Smooth muscle cell (in vitro differentiated cells): Measurements from ENCODE around the gene FHIT. TPM values are rescaled to one million over a fixed set of nuclear protein-coding genes. Genes with fewer than 3 reads are reported as not detected.

Source experiments
- DNase-seq: peaks from one replicate; lab custom pipeline; 2025; ENCODE audit not compliant: unreplicated experiment; lab: John Stamatoyannopoulos, UW
- H2AFZ ChIP-seq: fragments of 200-600 bp; sonication (generic); 2 replicates; pipeline ENCODE4 v1.6.0; 2016; ENCODE audit warnings: antibody characterized with exemption, low read depth, mild to moderate bottlenecking
- H3F3A ChIP-seq: fragments of 200-600 bp; sonication (generic); 2 replicates; pipeline ENCODE4 v1.6.0; 2017; ENCODE audit warnings: antibody characterized with exemption, low read depth
- H3K27ac ChIP-seq: fragments of 200-600 bp; sonication (generic); 2 replicates; pipeline ENCODE4 v1.5.1; 2016; ENCODE audit warnings: low read depth, mild to moderate bottlenecking
- H3K27me3 ChIP-seq: fragments of 200-600 bp; sonication (generic); 2 replicates; pipeline ENCODE4 v1.6.1; 2016; ENCODE audit warnings: low read depth, mild to moderate bottlenecking
- H3K36me3 ChIP-seq: fragments of 200-600 bp; sonication (generic); 2 replicates; pipeline ENCODE4 v1.5.1; 2016; ENCODE audit warnings: low read depth
- H3K4me1 ChIP-seq: fragments of 200-600 bp; sonication (generic); 2 replicates; pipeline ENCODE4 v1.5.1; 2016; ENCODE audit warnings: low read depth
- H3K4me2 ChIP-seq: fragments of 200-600 bp; sonication (generic); 2 replicates; pipeline ENCODE4 v1.6.0; 2016; ENCODE audit warnings: mild to moderate bottlenecking
- H3K4me3 ChIP-seq: fragments of 200-600 bp; sonication (generic); 2 replicates; pipeline ENCODE4 v1.5.1; 2016; ENCODE audit warnings: mild to moderate bottlenecking
- H3K79me2 ChIP-seq: fragments of 200-600 bp; sonication (generic); 2 replicates; pipeline ENCODE4 v1.6.0; 2016; ENCODE audit warnings: low read depth, mild to moderate bottlenecking
- H3K9ac ChIP-seq: fragments of 200-600 bp; sonication (generic); 2 replicates; pipeline ENCODE4 v1.6.0; 2016; ENCODE audit warnings: low read depth
- H3K9me3 ChIP-seq: fragments of 200-600 bp; sonication (generic); replicated peaks from 2 replicates; pipeline ENCODE4 v1.5.1; 2016; ENCODE audit warnings: low read depth
- H4K20me1 ChIP-seq: fragments of 200-600 bp; sonication (generic); 2 replicates; pipeline ENCODE4 v1.6.0; 2016; ENCODE audit warnings: low read depth
- CTCF ChIP-seq: fragments of 200-600 bp; sonication (generic); IDR thresholded peaks from 2 replicates; pipeline ENCODE4 v1.5.1; 2017; ENCODE audit warnings: borderline replicate concordance, mild to moderate bottlenecking, antibody characterized with exemption; ENCODE audit not compliant: insufficient read depth, poor library complexity, severe bottlenecking
- WGBS: methylation state at CpG from one replicate; pipeline ENCODE4 v1.1.7; 2016; ENCODE audit warnings: low lambda C conversion rate; 5-methylcytosine and 5-hydroxymethylcytosine counted together
- polyA plus RNA-seq: library from polyadenylated mRNA; unstranded; fragments of >200 nt; fragmentation: Nextera tagmentation; extraction: Ambion mirVana; gene quantifications from 2 replicates; pipeline ENCODE4 v1.2.1, GENCODE V29; 2016
- total RNA-seq: library from RNA; depleted of rRNA; stranded (reverse); fragments of >200 nt; gene quantifications from 2 replicates; pipeline ENCODE4 v1.2.3, GENCODE V29; 2014

FHIT gene
- total and polyA plus RNA-seq, 2 experiments from 2014 or later = 5.9 to 6.7 TPM

- H3K79me2 ChIP-seq = no peaks in the 10 kb centered on the region
- H3K9ac ChIP-seq = no peak overlapping the region
- H3K27me3 ChIP-seq = no peaks in the 10 kb centered on the region
- no peaks in the 10 kb centered on the region for H3K36me3 ChIP-seq
- WGBS = 87% methylated on average over 4 of the region's 4 CpGs
- no peaks in the 10 kb centered on the region for H3K9me3 ChIP-seq
- no peaks in the 10 kb centered on the region for H3F3A ChIP-seq
- H2AFZ ChIP-seq = no peak overlapping the region
- no peak overlapping the region for H3K4me3 ChIP-seq
- H4K20me1 ChIP-seq = no peaks in the 10 kb centered on the region
- TF ChIP-seq CTCF = no peak
- H3K27ac ChIP-seq = no peak overlapping the region
- H3K4me2 ChIP-seq = no peak overlapping the region
- no peak for DNase-seq
- H3K4me1 ChIP-seq = no peaks in the 10 kb centered on the region
Measured at GRCh38 chr3:60056404-60056803, 1194.8 kb downstream of the FHIT start.

GRCh38 chr3:60055765-60056164 lies 1195.5 kb downstream of the FHIT start:
- Histone ChIP-seq H3K27me3 (no peaks in the 10 kb centered on the region), H3K36me3 (no peaks in the 10 kb centered on the region), H3K9ac (no peak overlapping the region), H3K4me1 (no peaks in the 10 kb centered on the region), H3K79me2 (no peaks in the 10 kb centered on the region), H3K27ac (no peak overlapping the region), H3F3A (no peaks in the 10 kb centered on the region), H3K4me3 (no peak overlapping the region), H2AFZ (no peak overlapping the region), H3K9me3 (no peaks in the 10 kb centered on the region), H4K20me1 (no peaks in the 10 kb centered on the region), H3K4me2 (no peak overlapping the region)
- TF ChIP-seq CTCF = no peak
- no peak for DNase-seq
- 54% methylated on average over 6 of the region's 6 CpGs for whole genome bisulfite sequencing

- Histone ChIP-seq H3K9ac (no peak overlapping the region), H3K9me3 (no peaks in the 10 kb centered on the region), H3K79me2 (no peaks in the 10 kb centered on the region), H3K4me1 (no peaks in the 10 kb centered on the region), H3K27ac (no peak overlapping the region), H3K4me3 (no peak overlapping the region), H3K36me3 (no peaks in the 10 kb centered on the region), H3K4me2 (peak overlapping the region; percentile 0), H3F3A (no peaks in the 10 kb centered on the region), H2AFZ (no peak overlapping the region), H3K27me3 (no peaks in the 10 kb centered on the region), H4K20me1 (no peaks in the 10 kb centered on the region)
- no peak for DNase-seq
- WGBS = 80% methylated on average over 3 of the region's 3 CpGs
- no peak for TF ChIP-seq CTCF
Measured at GRCh38 chr3:60053526-60054265, 1197.6 kb downstream of the FHIT start.

- H2AFZ ChIP-seq = no peak overlapping the region
- WGBS = 97% methylated on average over 12 of the region's 12 CpGs
- TF ChIP-seq CTCF = no peak
Measured at GRCh38 chr3:60048447-60048848, 1202.8 kb downstream of the FHIT start.

More at GRCh38 chr3:60048447-60048848, 1202.8 kb downstream of the FHIT start:
- Histone ChIP-seq H3K4me3 (no peak overlapping the region), H3K79me2 (no peaks in the 10 kb centered on the region), H3F3A (no peaks in the 10 kb centered on the region), H3K4me1 (no peaks in the 10 kb centered on the region), H4K20me1 (no peaks in the 10 kb centered on the region), H3K4me2 (no peak overlapping the region), H3K27me3 (no peaks in the 10 kb centered on the region), H3K27ac (no peak overlapping the region), H3K36me3 (no peaks in the 10 kb centered on the region), H3K9ac (no peak overlapping the region), H3K9me3 (no peaks in the 10 kb centered on the region)
- no peak for DNase-seq
